HG03066 (cell line): ENCODE data around the gene TMEM151A.

Experiments
- ATAC-seq: cut with Tn5 transposase; IDR thresholded peaks from one replicate; pipeline ENCODE4 v1.9.1; 2021; ENCODE audit warnings: low read depth; ENCODE audit not compliant: unreplicated experiment

Gene TMEM151A

DNA sequence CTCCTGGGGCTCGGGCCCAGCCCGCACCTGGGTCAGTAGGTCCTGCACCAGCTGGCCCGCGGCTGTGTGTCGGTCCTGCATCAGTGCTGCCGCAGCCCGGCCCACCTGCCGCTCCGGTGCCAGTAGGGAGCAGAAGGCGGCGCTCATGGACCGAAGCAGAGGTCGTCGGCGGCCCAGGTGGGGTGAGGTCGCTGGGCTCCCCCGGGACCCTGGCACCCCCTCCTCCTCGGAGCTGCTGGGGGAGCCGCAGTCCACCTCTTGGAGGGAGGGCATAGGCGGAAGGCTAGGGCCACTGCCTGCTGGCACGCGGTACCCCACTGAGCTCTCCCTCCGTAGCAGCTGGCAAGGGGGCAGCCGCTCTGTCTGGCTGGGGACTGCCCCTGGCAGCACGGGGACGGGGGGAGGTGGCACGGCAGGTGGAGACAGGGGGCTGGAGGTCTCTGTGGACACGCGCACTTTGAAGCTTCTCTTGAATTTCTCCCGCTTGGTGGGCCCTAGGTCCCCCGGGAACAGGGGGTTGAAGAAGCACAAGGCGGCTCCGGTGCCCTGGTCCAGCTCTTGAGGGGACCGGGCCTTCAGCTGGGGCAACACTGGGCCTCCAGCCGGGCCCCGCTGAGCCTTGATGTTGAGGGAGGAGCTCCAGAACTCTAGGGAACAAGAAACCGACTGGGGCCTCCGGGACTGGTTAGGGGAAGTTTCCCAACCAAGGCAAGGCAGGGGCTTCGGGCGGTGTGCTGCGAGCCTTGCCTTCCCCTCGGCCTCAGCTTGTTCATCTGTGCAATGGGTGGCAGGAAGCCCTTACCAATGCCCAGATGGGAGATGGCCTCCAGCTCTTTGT, 43.1 kb downstream of the TMEM151A start:
- no peak for ATAC-seq

DNA sequence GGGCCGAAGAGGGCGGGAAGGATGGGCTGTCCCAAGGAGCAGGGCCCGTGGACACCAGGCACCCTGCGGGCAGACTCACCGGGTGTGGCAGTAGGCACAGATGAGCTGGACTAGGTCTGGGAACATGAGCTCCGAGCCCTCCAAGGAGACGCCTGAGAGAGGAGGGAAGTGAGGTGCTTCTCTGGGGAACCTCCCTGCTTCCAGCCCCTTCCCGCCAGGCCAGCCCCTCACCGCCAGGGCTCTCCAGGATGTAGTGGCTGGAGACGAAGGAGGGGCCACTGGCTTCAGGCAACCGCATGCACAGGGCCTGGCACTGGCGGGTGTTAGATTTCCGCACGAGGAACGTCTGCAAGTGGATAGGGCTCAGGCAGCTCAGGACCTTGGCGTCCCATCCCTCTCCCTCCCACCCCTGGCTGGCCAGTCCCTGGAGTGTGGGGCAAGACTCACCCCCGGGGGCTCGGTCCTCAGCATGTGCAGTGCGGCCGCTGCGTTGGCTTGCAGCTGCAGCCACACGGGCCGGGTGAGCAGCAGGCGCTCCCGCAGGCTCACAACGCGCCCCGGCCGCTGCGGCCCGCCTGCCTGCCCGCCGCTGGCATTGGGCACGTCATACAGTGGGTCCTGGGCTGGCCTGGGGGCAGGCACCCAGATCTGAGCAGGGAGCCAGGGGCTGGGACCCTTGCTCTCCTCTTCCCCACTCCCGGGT, 44.0 kb downstream of the TMEM151A start:
- ATAC-seq = no peak

DNA sequence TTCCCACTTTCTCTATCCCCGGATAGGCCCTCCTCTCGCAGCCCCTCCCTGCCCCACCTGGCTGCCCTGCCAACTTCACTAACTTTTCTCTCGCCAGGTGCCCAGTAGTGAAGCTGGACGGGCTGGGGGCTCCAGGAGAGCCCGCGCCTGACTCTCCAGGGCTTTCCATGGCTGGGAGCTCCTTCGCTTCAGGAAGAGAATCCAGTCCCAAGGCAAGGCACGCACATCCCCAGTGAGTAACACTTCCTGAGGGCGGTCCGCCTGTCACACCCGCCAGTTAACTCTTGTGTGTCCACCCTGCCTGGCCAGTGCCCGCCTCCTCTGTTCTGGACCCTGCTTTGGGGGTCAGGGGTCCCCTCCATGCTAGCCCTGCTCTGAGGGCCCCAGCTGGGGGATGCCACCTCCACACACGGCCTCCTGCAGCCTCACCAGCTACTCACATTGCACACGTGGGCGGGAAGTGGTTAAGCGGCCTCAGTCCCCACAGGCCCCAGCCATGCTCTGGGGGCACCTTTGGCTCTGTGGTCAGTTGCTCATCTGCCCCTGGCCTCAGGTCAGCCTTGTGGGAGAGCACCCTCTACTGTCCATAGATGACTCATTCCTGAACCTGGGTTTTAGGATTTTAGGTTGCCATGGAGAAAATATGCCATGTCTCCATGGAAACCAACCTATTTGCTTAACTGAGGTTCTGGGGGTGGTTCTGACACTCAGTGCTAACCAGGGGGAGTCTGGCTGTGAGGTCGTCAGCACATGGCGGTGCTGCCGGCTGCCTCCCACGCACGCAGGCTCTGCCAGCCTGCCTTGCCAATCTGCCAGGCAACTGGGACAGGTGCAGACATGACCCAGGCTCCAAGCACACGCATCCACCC, 44.8 kb downstream of the TMEM151A start, which contains the start of gene RIN1:
RIN1 (minus strand) TSS at position 201 of the 869 bp plus-strand sequence; CDS start at position 169, 32 bp downstream.
- ATAC-seq = peak; percentile 67

DNA sequence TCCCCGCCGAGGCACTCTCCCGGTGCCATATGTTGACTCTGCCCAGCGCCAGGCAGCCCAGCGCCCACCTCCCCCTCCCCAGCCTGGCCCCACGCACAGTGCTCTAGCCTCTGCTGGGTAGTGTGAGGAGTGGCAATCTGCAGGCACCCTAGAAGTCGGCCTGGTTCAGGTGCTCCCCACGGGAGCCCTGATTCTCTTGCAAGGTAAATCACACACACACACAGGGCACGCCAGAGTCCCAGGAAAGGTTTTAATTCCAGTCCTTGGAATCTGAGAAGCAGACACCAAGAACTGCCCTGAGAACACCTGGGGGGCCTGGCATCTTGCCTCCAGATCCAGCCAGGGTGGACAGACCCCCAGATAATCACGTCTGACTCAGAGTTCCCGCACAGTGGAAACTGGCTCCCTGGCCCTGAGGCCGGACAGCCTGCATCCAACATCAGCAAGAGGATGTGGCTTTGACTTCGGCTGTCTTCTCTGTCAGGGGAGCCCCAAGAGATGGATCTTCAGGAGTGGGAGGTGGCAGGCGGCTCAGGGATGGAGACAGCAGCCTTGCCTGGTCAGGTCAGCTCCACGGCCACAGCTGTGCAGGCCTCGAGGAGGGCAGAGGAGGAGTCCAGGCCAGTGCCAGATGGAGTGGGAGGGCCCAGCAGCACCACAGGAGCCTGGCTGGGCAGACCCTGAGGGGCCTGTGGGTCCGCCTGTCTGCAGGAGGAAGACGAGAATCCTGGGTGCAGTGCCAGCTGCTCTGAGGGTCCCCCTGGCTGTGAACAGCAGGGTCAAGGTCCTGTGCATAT, 45.6 kb downstream of the TMEM151A start:
- no peak for ATAC-seq

DNA sequence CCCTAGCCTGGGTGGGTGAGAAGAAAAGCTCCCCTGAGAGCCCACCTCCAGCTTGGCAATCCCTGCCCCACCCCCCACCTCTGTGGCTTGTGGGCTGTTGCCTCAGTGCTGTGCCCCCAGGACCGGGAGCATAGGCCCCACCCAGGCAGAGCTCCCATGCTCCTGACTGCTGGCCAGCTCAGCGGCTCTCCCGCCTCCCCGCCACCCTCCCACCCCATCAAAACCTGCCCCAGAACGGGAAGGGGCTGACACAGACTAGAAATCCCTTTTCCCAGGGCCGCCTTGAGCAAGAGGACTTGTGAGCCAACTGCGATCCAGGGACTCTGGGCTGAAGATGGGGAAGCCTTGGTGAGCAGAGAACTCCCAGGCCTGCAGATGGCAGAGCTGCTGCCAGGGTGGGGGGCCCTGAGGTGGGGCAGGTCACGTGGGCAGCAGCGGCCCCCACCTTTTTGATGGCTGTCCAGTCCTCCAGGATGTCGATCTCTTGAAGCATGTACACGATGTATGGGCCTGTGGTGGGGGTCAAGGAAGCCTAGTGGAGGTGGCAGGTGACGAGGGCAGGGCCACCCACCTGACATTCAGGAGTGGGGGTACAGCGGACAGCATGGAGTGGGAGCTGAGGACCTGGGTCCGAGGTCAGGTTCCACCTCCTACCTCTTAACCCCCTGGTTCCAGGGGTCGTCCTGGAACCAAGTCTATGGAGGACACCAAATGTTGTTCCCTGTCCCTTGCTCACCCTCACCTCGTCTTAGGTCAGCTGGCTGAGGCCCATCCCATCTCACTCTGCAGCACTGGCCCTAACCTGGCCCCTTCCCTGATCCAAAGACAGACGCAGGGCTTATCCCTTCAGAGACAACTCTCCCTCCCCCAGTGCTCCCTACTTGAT, 46.8 kb downstream of the TMEM151A start:
- ATAC-seq = no peak

GRCh38 chr11:66339162-66339675, 47.5 kb downstream of the TMEM151A start:
- ATAC-seq = no peak

- ATAC-seq = no peak
Measured at GRCh38 chr11:66339686-66340483, 48.2 kb downstream of the TMEM151A start.

DNA sequence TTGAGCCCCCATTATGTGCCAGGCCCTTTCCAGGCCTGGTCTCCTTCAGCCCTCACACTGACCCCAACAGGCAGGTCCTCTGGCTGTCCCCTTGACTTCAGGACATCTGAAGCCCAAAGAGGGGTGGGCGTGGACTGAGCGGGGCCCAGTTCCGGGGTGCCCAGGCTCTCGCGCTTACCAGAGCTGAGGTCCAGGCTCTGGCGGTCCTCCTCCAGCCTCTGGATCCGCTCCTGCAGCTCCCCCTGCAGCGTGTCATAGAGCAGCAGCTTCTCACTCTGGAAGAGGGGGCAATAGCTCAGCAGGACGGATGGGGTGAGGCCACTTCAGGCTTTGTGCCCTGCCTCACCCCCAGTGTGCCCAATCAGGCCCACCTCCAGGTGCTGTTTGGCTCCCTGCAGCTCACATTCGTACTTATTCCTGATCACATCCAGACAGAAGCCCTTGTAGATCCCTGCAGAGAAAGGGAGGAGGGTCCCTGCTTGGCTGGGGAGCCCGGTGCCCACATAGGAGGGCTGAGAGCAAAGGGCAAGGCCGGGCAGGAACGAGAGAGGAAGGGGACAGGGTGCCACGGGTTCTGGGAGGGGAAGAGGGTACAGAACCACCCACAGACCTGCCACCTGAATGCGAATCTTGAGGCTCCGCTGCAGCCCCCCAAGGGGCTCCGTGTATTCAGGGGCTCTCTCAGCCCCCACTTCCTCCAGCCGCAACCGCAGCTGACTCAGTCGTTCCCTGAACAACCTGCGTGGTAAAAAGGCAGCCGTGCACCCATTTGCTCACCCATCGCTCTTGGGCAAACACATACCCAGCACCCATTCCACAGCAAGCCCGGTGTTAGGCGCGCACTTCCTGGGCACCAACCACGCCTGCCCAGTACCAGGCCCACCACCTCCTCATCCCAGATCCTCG, 49.2 kb downstream of the TMEM151A start:
- ATAC-seq = no peak

DNA sequence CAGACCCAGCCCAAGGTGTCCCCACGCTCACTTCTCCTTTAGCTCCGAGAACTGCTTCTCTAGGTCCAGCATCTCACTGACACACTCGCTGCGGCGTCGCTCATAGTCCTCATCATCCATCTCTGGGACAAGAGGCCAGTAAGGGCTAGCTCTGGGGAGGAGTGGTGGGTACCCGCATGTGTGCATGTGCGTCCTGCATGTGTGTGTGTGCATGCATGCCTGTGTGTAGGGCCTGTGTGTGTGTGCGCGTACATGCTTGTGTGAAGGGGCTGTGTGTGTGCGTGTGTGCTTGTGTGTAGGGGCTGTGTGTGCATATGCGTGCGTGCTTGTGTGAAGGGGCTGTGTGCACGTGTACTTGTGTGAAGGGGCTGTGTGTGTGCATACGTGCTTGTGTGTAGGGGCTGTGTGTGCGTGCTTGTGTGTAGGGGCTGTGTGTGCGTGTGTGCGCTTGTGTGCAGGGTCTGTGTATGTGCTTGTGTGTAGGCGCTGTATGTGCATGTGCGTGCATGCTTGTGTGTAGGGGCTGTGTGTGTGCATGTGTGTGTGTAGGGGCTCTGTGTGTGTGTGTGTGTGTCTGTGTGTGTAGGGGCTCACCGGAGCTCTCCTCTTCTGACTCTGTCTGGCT, 49.9 kb downstream of the TMEM151A start:
- no peak for ATAC-seq

- no peak for ATAC-seq
Measured at GRCh38 chr11:66343176-66343575, 51.5 kb downstream of the TMEM151A start.

DNA sequence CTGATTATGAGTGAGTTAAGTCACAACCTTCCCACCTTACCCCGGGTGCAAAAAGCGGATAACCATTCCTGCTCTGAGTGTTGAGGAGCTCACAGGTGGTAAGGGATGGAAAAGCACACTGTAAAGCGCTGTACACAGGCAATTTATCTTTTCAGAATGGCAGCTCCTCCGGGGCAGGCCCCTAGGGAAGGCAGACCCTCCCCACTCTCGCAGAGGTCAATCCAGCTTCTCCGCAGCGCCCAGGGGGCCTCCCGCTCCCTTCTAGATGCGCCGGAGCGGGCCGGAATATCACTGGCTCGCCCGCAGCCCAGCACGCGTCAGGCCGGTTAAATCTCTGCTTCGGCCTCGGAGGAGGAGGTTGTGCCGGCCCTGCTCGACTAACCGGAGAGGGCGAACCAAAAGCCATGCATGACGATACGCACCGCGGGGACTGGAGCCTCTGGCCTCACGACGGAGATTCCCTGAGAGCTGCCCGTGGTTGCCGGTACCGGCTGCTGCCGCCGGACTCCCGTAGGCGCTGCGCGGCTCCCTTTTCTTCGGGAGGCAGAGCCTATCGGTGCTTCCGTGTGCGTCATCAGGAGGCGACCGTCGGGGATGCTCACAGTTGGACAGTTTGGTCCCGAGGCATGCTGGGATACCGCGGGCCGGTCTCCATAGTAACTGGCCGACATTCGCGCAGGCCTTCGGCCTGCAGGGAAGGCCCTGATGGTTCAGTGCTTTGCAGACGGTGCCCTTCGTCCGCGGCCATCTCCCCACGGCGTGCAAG, 53.0 kb downstream of the TMEM151A start, which contains the start of gene BRMS1:
BRMS1 (minus strand) TSS at position 555 of the 766 bp plus-strand sequence. CDS start 2,870 bp downstream, outside the sequence.
- ATAC-seq = peak; percentile 56

- no peak for ATAC-seq
Measured at GRCh38 chr11:66345316-66345649, 53.6 kb downstream of the TMEM151A start.
